GM10248 (cell line): ENCODE results near the gene JMJD1C.
A peak's percentile ranks its signal among the peaks of the same experiment; 100 is the strongest.
"Not testable (repeated sequence)": the region's sequence is repeated elsewhere in the genome, so short reads cannot be mapped to it uniquely, and the experiment has no call there.

Source experiments
- CTCF ChIA-PET: fragments of 300-600 bp; sonication (Branson Sonifier 250); formaldehyde crosslinking; extraction: SDS; loops from one replicate; lab custom pipeline; 2021; ENCODE audit warnings: antibody characterized with exemption; lab: Yijun Ruan, JAX
- POLR2A ChIA-PET: fragments of 350-650 bp; sonication (Branson Sonifier 250); formaldehyde crosslinking; extraction: SDS; loops from one replicate; lab custom pipeline; 2020; ENCODE audit warnings: antibody characterized with exemption; lab: Yijun Ruan, JAX
- DNase-seq: peaks from one replicate; pipeline ENCODE4 v3.0.0; 2012; ENCODE audit errors: extremely low spot score
- CTCF ChIP-seq: IDR thresholded peaks from 2 replicates; pipeline ENCODE4 v1.5.1; 2012; ENCODE audit warnings: mild to moderate bottlenecking, low read depth; ENCODE audit errors: extremely low read depth, missing control alignments, control extremely low read depth

JMJD1C gene

GRCh38 chr10:63388421-63389031 is 77.3 kb downstream of the JMJD1C start:
- ChIA-PET CTCF (interaction anchor here (1.4 kb wide), 1 partner anchor 31 kb away, joined by 3 read pairs; no protein-coding TSS in a partner anchor), POLR2A (no interaction called here)
- DNase-seq: peak; percentile 23
- TF ChIP-seq CTCF: no peak

GRCh38 chr10:63385254-63385653 is 80.5 kb downstream of the JMJD1C start:
- DNase-seq: no peak
- POLR2A ChIA-PET: no interaction called here
- TF ChIP-seq CTCF: no peak
- CTCF ChIA-PET: interaction anchor here (1.1 kb wide), 1 partner anchor 10 kb away, joined by 3 read pairs; no protein-coding TSS in a partner anchor

- POLR2A ChIA-PET: no interaction called here
- CTCF ChIA-PET: interaction anchor here (1.0 to 1.1 kb wide), 3 partner anchors 9 to 67 kb away, joined by 3 read pairs; no protein-coding TSS in a partner anchor
- no peak for TF ChIP-seq CTCF
- DNase-seq: no peak
These were observed 81.1 kb downstream of the JMJD1C start for GRCh38 chr10:63384675-63385074.

GRCh38 chr10:63384001-63384400 is 81.8 kb downstream of the JMJD1C start:
- ChIA-PET CTCF (interaction anchor here (1.0 to 1.8 kb wide), 5 partner anchors 15 to 336 kb away, joined by 3 to 4 read pairs (median 3); no protein-coding TSS in a partner anchor), POLR2A (no interaction called here)
- DNase-seq: no peak
- TF ChIP-seq CTCF: no peak

- POLR2A ChIA-PET: interaction anchor here (0.6 kb wide), 1 partner anchor 263 kb away, joined by 3 read pairs; no protein-coding TSS in a partner anchor
- TF ChIP-seq CTCF: no peak
- no peak for DNase-seq
- CTCF ChIA-PET: interaction anchor here (1.1 to 1.8 kb wide), 5 partner anchors 16 to 337 kb away, joined by 3 to 4 read pairs (median 3); no protein-coding TSS in a partner anchor
These were observed 82.6 kb downstream of the JMJD1C start for GRCh38 chr10:63383141-63383540.

- TF ChIP-seq CTCF: no peak
- DNase-seq: no peak
- ChIA-PET CTCF (interaction anchor here (1.1 to 1.9 kb wide), 4 partner anchors 11 to 91 kb away, joined by 3 to 6 read pairs (median 4); no protein-coding TSS in a partner anchor), POLR2A (no interaction called here)
These were observed 83.7 kb downstream of the JMJD1C start for GRCh38 chr10:63382066-63382465.

- DNase-seq, POLR2A ChIA-PET: not testable (repeated sequence)
- CTCF ChIA-PET: interaction anchor here (0.7 kb wide), 1 partner anchor 67 kb away, joined by 3 read pairs; no protein-coding TSS in a partner anchor
These were observed 88.5 kb downstream of the JMJD1C start for GRCh38 chr10:63377305-63377661.
